GM12873 (cell line): ENCODE measurements around the gene PPP1R2C.

ENCODE experiments used
- CTCF ChIP-seq: IDR thresholded peaks from 2 replicates; pipeline ENCODE4 v1.5.1; 2012; ENCODE audit warnings: low read depth, mild to moderate bottlenecking, moderate library complexity, low read length, control low read depth; ENCODE audit not compliant: insufficient read depth; ENCODE audit errors: missing control alignments

Gene PPP1R2C

GRCh38 chrX:42807393-42807792 lies 29.4 kb upstream of the PPP1R2C start:
- TF ChIP-seq CTCF, result no peak

GRCh38 chrX:42804524-42804923 lies 26.6 kb upstream of the PPP1R2C start:
- no peak for TF ChIP-seq CTCF

- TF ChIP-seq CTCF, result no peak
Observed at GRCh38 chrX:42803320-42803719, 25.4 kb upstream of the PPP1R2C start.

GRCh38 chrX:42797651-42798269 lies 19.8 kb upstream of the PPP1R2C start:
- no peak for TF ChIP-seq CTCF

GRCh38 chrX:42783451-42783850 lies 5.5 kb upstream of the PPP1R2C start:
- TF ChIP-seq CTCF, result no peak

- TF ChIP-seq CTCF, result no peak
Observed at GRCh38 chrX:42776195-42776594, 1.8 kb downstream of the PPP1R2C start.

GRCh38 chrX:42772874-42773273 lies 5.1 kb downstream of the PPP1R2C start:
- TF ChIP-seq CTCF, result no peak
